ENCODE measurements around the gene HARS1.
"Not testable (repeated sequence)": the region's sequence is repeated elsewhere in the genome, so short reads cannot be mapped to it uniquely, and the experiment has no call there.

The HARS1 gene

GRCh38 chr5:140674211-140674610, 17.0 kb downstream of the HARS1 start:
- no peak for DNase-seq

- no peak for DNase-seq
Observed at GRCh38 chr5:140673187-140673976, 17.8 kb downstream of the HARS1 start, which contains the start of gene DND1. DND1 (minus strand) TSS chr5:140673576; CDS start chr5:140673542, 34 bp downstream.

GRCh38 chr5:140672455-140673186, 18.5 kb downstream of the HARS1 start:
- DNase-seq, result no peak

- DNase-seq, result no peak
Observed at GRCh38 chr5:140671472-140672125, 19.6 kb downstream of the HARS1 start.

GRCh38 chr5:140671035-140671434, 20.1 kb downstream of the HARS1 start:
- DNase-seq, result not testable (repeated sequence)

- DNase-seq, result peak; percentile 83
Observed at GRCh38 chr5:140664359-140665119, 26.6 kb downstream of the HARS1 start, which contains the start of gene WDR55. WDR55 (plus strand) TSS chr5:140664904; CDS start chr5:140664913, 9 bp downstream.

GRCh38 chr5:140664030-140664358, 27.2 kb downstream of the HARS1 start:
- no peak for DNase-seq

- not testable (repeated sequence) for DNase-seq
Observed at GRCh38 chr5:140660371-140660770, 30.8 kb downstream of the HARS1 start.

GRCh38 chr5:140658870-140659269, 32.3 kb downstream of the HARS1 start:
- DNase-seq, result no peak

GRCh38 chr5:140647042-140647419, 44.1 kb downstream of the HARS1 start:
- no peak for DNase-seq

- no peak for DNase-seq
Observed at GRCh38 chr5:140642718-140643117, 48.5 kb downstream of the HARS1 start.

- DNase-seq, result no peak
Observed at GRCh38 chr5:140641716-140642115, 49.5 kb downstream of the HARS1 start.

GRCh38 chr5:140639148-140639981, 51.8 kb downstream of the HARS1 start, which contains the start of gene TMCO6:
TMCO6 (plus strand) TSS chr5:140639451; CDS start chr5:140639528, 77 bp downstream.
- DNase-seq, result peak; percentile 82

GRCh38 chr5:140638898-140639147, 52.3 kb downstream of the HARS1 start:
- DNase-seq, result not testable (repeated sequence)

- DNase-seq, result no peak
Observed at GRCh38 chr5:140637371-140638100, 53.6 kb downstream of the HARS1 start.

- DNase-seq, result no peak
Observed at GRCh38 chr5:140635291-140636257, 55.6 kb downstream of the HARS1 start.

GRCh38 chr5:140634103-140634502, 57.1 kb downstream of the HARS1 start:
- DNase-seq, result no peak

GRCh38 chr5:140633501-140633900, 57.7 kb downstream of the HARS1 start:
- no peak for DNase-seq

GRCh38 chr5:140633021-140633471, 58.1 kb downstream of the HARS1 start, which contains the start of gene CD14:
CD14 (minus strand) TSS chr5:140633175; CDS start chr5:140633071, 104 bp downstream.
- DNase-seq, result no peak
